SU-DHL-6 (cell line): ENCODE results near the gene CRYZL1.
"Not testable (repeated sequence)": the region's sequence is repeated elsewhere in the genome, so short reads cannot be mapped to it uniquely, and the experiment has no call there.

Experiments
- H2AFZ ChIP-seq: fragments of 200-600 bp; sonication (generic); 2 replicates; pipeline ENCODE4 v1.6.1; 2014; ENCODE audit warnings: low read depth, mild to moderate bottlenecking, moderate library complexity, mixed read lengths, antibody characterized with exemption, low read length; ENCODE audit not compliant: severe bottlenecking
- H3F3A ChIP-seq: fragments of 200-600 bp; shearing (Covaris generic); 2 replicates; pipeline ENCODE4 v1.6.0; 2016; ENCODE audit warnings: antibody characterized with exemption, mild to moderate bottlenecking; ENCODE audit not compliant: insufficient read depth
- H3K27ac ChIP-seq: fragments of 200-600 bp; sonication (generic); 2 replicates; pipeline ENCODE4 v1.5.1; 2016; ENCODE audit warnings: low read depth, mild to moderate bottlenecking, low read length, moderate library complexity, mixed read lengths
- H3K27me3 ChIP-seq: fragments of 200-600 bp; sonication (generic), shearing (Covaris generic); 2 replicates; pipeline ENCODE4 v1.6.0; 2014; ENCODE audit warnings: mild to moderate bottlenecking, low read length
- H3K36me3 ChIP-seq: fragments of 200-600 bp; sonication (generic); 2 replicates; pipeline ENCODE4 v1.6.1; 2014; ENCODE audit warnings: mild to moderate bottlenecking, low read length, mixed read lengths
- H3K4me2 ChIP-seq: fragments of 300-600, 200-600 bp; shearing (Covaris generic), sonication (generic); 2 replicates; pipeline ENCODE4 v1.6.0; 2014; ENCODE audit warnings: low read length, low read depth, mild to moderate bottlenecking; ENCODE audit not compliant: poor library complexity, severe bottlenecking
- H3K4me3 ChIP-seq: fragments of 200-600 bp; sonication (generic); 2 replicates; pipeline ENCODE4 v1.5.1; 2014; ENCODE audit warnings: antibody characterized with exemption, low read length, mild to moderate bottlenecking, mixed read lengths; ENCODE audit not compliant: insufficient read depth, poor library complexity, severe bottlenecking
- H3K79me2 ChIP-seq: fragments of 200-600 bp; sonication (generic); 2 replicates; pipeline ENCODE4 v1.6.1; 2014; ENCODE audit warnings: mild to moderate bottlenecking, low read length, moderate library complexity; ENCODE audit not compliant: insufficient read depth
- H3K9ac ChIP-seq: fragments of 200-600 bp; sonication (generic); 2 replicates; pipeline ENCODE4 v1.7.0; 2014; ENCODE audit warnings: mild to moderate bottlenecking, low read length
- H3K9me2 ChIP-seq: fragments of 200-600 bp; sonication (generic); replicated peaks from 2 replicates; pipeline ENCODE4 v1.6.1; 2014; ENCODE audit warnings: low read length; ENCODE audit not compliant: insufficient read depth
- H3K9me3 ChIP-seq: fragments of 200-600 bp; sonication (generic); 2 replicates; pipeline ENCODE4 v1.6.1; 2014; ENCODE audit warnings: low read length, mixed read lengths; ENCODE audit not compliant: insufficient read depth
- H4K20me1 ChIP-seq: fragments of 200-600 bp; sonication (generic); 2 replicates; pipeline ENCODE4 v1.6.1; 2014; ENCODE audit warnings: low read depth, mild to moderate bottlenecking, antibody characterized with exemption, low read length, moderate library complexity, mixed read lengths
- CTCF ChIP-seq: fragments of 200-600 bp; sonication (generic); IDR thresholded peaks from one replicate; pipeline ENCODE4 v1.5.1; 2017; ENCODE audit warnings: antibody characterized with exemption, mild to moderate bottlenecking, low read length, moderate library complexity; ENCODE audit not compliant: insufficient read depth, poor library complexity, severe bottlenecking
- EZH2phosphoT487 ChIP-seq: fragments of 200-600 bp; sonication (generic), shearing (Covaris generic); conservative IDR thresholded peaks from 2 replicates; pipeline ENCODE4 v1.6.1; 2018; ENCODE audit warnings: mild to moderate bottlenecking, antibody characterized with exemption, low read length, moderate library complexity, mixed read lengths

CRYZL1 gene

GRCh38 chr21:33584455-33584854 is 57.1 kb downstream of the CRYZL1 start:
- TF ChIP-seq CTCF (no peak), EZH2phosphoT487 (no peak)
- no peak overlapping the region for H3K9ac ChIP-seq
- H3K36me3 ChIP-seq: peaks cover 38% of the 10 kb centered on the region; the same call in 1 of the 2 replicates

GRCh38 chr21:33578959-33579542 is 62.5 kb downstream of the CRYZL1 start:
- H3K9ac ChIP-seq: no peak overlapping the region
- H4K20me1 ChIP-seq: no peaks in the 10 kb centered on the region
- no peak overlapping the region for H3K4me2 ChIP-seq
- H3K4me3 ChIP-seq: no peak overlapping the region
- H3K27me3 ChIP-seq: no peaks in the 10 kb centered on the region
- no peaks in the 10 kb centered on the region for H3K9me3 ChIP-seq
- no peak overlapping the region for H2AFZ ChIP-seq
- peaks cover 59% of the 10 kb centered on the region for H3F3A ChIP-seq
- TF ChIP-seq CTCF (no peak), EZH2phosphoT487 (no peak)
- peak overlapping the region; percentile 52 for H3K27ac ChIP-seq
- no peaks in the 10 kb centered on the region for H3K9me2 ChIP-seq
- H3K79me2 ChIP-seq: no peaks in the 10 kb centered on the region; the same call in 1 of the 2 replicates
- H3K36me3 ChIP-seq: peaks cover 64% of the 10 kb centered on the region

More at GRCh38 chr21:33584455-33584854, 57.1 kb downstream of the CRYZL1 start:
- Histone ChIP-seq H3K9me2 (no peaks in the 10 kb centered on the region), H3K27me3 (no peaks in the 10 kb centered on the region), H3K79me2 (peaks cover 41% of the 10 kb centered on the region), H2AFZ (no peak overlapping the region), H3K27ac (no peak overlapping the region), H3K4me3 (no peak overlapping the region), H3K4me2 (no peak overlapping the region), H3K9me3 (no peaks in the 10 kb centered on the region), H4K20me1 (peaks cover 3% of the 10 kb centered on the region; the same call in 1 of the 2 replicates), H3F3A (peaks cover 20% of the 10 kb centered on the region)

- no peaks in the 10 kb centered on the region for H3K27me3 ChIP-seq
- H3K36me3 ChIP-seq: peaks cover 66% of the 10 kb centered on the region
- no peak overlapping the region for H3K27ac ChIP-seq
- H3F3A ChIP-seq: peaks cover 68% of the 10 kb centered on the region
- H3K79me2 ChIP-seq: no peaks in the 10 kb centered on the region; the same call in 1 of the 2 replicates
- H4K20me1 ChIP-seq: no peaks in the 10 kb centered on the region
- H3K9me3 ChIP-seq: no peaks in the 10 kb centered on the region
- TF ChIP-seq EZH2phosphoT487: no peak
- TF ChIP-seq CTCF: no peak
- no peak overlapping the region for H3K9ac ChIP-seq
- no peak overlapping the region for H3K4me2 ChIP-seq
- H3K4me3 ChIP-seq: no peak overlapping the region
- no peaks in the 10 kb centered on the region for H3K9me2 ChIP-seq
- no peak overlapping the region for H2AFZ ChIP-seq
Observed at GRCh38 chr21:33578214-33578613, 63.3 kb downstream of the CRYZL1 start.

GRCh38 chr21:33576741-33577141 is 64.8 kb downstream of the CRYZL1 start:
- H3K27ac ChIP-seq, H3K27me3 ChIP-seq, H4K20me1 ChIP-seq, H2AFZ ChIP-seq, H3K9me3 ChIP-seq, H3K9ac ChIP-seq, H3K4me2 ChIP-seq, H3K9me2 ChIP-seq, H3K4me3 ChIP-seq, H3K79me2 ChIP-seq: not testable (repeated sequence)
- peaks cover 73% of the 10 kb centered on the region for H3K36me3 ChIP-seq
- peaks cover 75% of the 10 kb centered on the region for H3F3A ChIP-seq
